Measurements from ENCODE around the gene ARID4A.

ARID4A gene

DNA sequence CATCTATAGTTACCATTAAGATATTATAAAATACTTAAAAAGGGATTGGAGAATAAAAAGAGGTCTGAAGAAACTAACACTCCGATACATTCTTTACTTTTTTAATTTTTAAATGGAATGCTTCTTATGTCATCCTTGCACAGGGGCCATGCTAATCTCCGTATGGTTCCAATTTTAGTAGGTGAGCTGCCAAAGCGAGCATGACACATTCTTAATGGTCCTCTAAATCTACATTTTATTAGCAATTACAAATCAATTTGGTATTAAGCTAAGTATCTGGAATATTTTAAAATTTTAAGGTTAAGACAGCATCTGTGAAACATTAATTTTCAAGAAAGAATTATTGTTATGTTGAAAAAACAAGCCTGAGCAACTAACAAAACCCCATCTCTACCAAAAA, 6.2 kb upstream of the ARID4A start:
- H3K4me3 ChIP-seq (ENCODE audit: low read length), result no peak overlapping the region
- DNase-seq (ENCODE audit: low read depth), result no peak
- TF ChIP-seq, protein P1, sequence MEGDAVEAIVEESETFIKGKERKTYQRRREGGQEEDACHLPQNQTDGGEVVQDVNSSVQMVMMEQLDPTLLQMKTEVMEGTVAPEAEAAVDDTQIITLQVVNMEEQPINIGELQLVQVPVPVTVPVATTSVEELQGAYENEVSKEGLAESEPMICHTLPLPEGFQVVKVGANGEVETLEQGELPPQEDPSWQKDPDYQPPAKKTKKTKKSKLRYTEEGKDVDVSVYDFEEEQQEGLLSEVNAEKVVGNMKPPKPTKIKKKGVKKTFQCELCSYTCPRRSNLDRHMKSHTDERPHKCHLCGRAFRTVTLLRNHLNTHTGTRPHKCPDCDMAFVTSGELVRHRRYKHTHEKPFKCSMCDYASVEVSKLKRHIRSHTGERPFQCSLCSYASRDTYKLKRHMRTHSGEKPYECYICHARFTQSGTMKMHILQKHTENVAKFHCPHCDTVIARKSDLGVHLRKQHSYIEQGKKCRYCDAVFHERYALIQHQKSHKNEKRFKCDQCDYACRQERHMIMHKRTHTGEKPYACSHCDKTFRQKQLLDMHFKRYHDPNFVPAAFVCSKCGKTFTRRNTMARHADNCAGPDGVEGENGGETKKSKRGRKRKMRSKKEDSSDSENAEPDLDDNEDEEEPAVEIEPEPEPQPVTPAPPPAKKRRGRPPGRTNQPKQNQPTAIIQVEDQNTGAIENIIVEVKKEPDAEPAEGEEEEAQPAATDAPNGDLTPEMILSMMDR (IDR thresholded peaks at IDR 0.05; ENCODE audit: insufficient read depth, low read depth, low read length, missing control alignments), result no peak

DNA sequence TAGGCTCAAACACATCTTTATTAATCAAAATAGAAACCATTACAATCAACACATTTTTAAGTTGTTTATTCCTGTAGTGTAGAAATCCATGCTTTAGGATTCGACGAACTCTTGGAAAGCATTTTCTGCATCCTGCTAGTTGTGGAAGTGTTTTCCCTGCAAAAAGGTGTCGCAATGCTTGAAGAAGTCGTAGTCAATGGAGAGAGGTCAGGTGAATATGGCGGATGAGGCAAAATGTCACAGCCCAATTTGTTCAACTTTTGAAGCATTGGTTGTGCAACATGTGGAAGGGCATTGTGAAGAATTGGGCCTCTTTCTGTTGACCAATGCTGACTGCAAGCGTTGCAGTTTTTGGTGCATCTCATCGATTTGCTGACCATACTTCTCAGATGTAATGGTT, 4.2 kb upstream of the ARID4A start:
- TF ChIP-seq, protein P1 (IDR thresholded peaks at IDR 0.05; ENCODE audit: insufficient read depth, low read depth, low read length, missing control alignments), result no peak
- H3K4me3 ChIP-seq (ENCODE audit: low read length), result no peak overlapping the region
- DNase-seq (ENCODE audit: low read depth), result no peak

DNA sequence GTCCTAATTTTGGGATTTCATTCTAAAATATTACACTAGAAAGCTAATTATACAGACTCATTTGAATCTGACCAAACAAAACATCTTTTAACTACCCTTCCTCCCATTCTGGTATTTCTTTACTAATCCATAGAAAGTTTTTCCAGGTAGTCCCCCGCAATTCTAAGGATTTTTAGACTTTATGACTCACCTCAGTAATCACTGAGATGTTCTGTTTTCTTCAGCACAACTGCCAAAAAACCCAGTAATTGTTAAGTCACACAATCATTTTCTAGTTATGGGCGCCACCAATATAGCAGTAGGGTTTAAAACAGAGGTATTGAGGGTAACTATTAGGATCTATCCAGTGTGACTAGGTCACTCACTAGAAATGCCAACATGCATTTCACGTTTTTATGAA, 1.6 kb upstream of the ARID4A start:
- peak overlapping the region; percentile 89 for H3K4me3 ChIP-seq (ENCODE audit: low read length)
- TF ChIP-seq, protein P1 (IDR thresholded peaks at IDR 0.05; ENCODE audit: insufficient read depth, low read depth, low read length, missing control alignments), result no peak
- DNase-seq (ENCODE audit: low read depth), result peak; percentile 21

GRCh38 chr14:58297412-58297761, 968 bp upstream of the ARID4A start:
- TF ChIP-seq, protein P1 (IDR thresholded peaks at IDR 0.05; ENCODE audit: insufficient read depth, low read depth, low read length, missing control alignments), result no peak
- peak overlapping the region; percentile 89 for H3K4me3 ChIP-seq (ENCODE audit: low read length)
- DNase-seq (ENCODE audit: low read depth), result no peak

DNA sequence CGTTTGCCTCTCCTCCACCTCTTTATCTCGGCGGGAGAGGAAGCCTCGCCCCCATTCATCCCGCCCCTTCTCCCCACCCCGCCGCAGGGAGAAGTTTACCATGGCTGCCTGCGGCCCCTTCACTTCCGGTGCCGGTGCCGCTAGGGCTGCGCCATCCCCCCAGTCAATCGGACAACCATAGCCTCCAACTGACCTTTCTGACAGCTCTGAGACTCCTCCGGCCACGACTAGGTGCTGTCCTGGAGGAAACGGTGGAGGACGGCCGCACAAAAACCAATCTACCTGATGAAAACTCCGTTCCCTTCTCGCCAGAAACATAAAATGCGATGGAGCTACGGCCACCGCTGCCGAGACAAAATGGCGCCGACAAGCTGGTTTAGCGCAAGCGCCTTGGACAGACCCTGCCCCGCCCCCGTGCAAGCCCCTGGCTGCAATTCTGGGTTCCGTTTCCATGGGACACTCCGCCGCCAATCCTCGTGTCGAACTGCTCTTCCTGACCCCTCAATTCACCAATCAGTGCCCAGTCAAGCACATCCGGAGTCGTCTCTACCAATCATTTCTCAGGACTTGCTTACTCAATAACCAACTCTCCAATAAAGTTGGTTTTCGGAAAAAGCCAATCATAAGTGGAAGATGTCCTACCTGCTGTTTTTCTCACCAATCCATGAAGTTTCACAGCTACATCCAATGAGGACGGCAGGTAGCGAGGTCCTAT, 436 bp upstream of the ARID4A start:
- DNase-seq (ENCODE audit: low read depth), result peak; percentile 100
- TF ChIP-seq, protein P1 (IDR thresholded peaks at IDR 0.05; ENCODE audit: insufficient read depth, low read depth, low read length, missing control alignments), result no peak
- H3K4me3 ChIP-seq (ENCODE audit: low read length), result peak overlapping the region; percentile 89

- peak overlapping the region; percentile 84 for H3K4me3 ChIP-seq (ENCODE audit: low read length)
- TF ChIP-seq, protein P1 (IDR thresholded peaks at IDR 0.05; ENCODE audit: insufficient read depth, low read depth, low read length, missing control alignments), result no peak
- DNase-seq (ENCODE audit: low read depth), result no peak
Observed at GRCh38 chr14:58299401-58300330, 1.3 kb downstream of the ARID4A start.

All from epithelial cell of esophagus (primary cell).